ENCODE data around the gene DCLRE1C. TPM values are rescaled to one million over a fixed set of nuclear protein-coding genes. Genes with fewer than 3 reads are reported as not detected.

DCLRE1C gene
- total and polyA plus RNA-seq, 9 of the 15 experiments (the other 6 are each of a cell fraction or from before 2014, with no cell fraction given) = 8.8 to 22.2 (median 13.9) TPM

DNA sequence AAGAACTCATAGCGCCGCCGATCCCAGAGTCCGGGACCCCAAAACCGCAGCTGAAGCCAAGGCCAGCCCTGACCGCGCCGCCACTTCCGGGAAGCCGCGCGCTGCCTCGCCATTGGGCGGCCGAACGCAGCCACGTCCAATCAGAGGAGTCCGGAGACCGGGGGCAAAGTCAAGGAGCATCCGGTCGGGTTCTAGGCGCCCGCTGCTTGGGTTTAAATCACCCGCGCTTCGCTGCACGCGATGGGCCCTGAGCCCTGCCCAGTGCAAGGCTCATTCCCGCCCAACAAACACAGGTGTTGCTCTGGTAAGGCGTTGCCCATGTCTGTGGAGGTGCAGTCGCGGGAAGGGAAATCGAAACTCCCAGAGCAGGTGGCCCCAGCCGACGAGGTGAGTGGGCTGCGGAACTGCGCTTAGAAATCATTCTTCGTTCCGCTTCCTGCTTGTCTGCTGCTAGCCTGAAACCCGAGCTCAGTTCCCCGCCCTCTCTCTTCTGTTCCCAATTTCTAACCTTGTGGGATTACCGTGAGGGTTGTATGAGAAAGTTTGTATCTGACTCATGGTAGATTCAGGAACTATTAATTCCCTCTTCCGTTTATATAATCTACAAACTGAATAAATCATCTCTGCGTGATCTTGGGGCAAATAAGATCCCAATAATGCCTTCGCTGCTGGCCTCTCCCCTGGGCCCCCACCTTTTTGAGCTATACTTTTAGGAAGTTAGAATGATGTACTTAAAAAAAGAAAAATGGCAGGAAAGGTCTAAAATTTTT, at the start of gene DCLRE1C (continued):
- TF ChIP-seq TOE1 (IDR thresholded peaks at IDR 0.05; ENCODE audit: borderline replicate concordance) (peak; percentile 74; the same call in 1 of the 2 replicates), TOE1 (CRISPR knock-in tag; IDR thresholded peaks at IDR 0.05; ENCODE audit: borderline replicate concordance, low read depth) (0 out of 2 replicates have a peak, but pooled peaks have one; percentile 55), PRPF4 (IDR thresholded peaks at IDR 0.05; ENCODE audit: insufficient read depth, low read depth, low read length, poor library complexity, severe bottlenecking) (no peak), MTA1 (IDR thresholded peaks at IDR 0.05; ENCODE audit: borderline replicate concordance) (no peak), RNF2 (IDR thresholded peaks at IDR 0.05) (peak; percentile 87), HNRNPK (IDR thresholded peaks at IDR 0.05; ENCODE audit: low read depth, low read length, poor library complexity, severe bottlenecking) (no peak), ZNF717 (CRISPR knock-in tag; IDR thresholded peaks at IDR 0.05) (no peak), ZKSCAN1 (IDR thresholded peaks at IDR 0.05; ENCODE audit: low read depth, low read length) (no peak), ZSCAN29 (IDR thresholded peaks at IDR 0.05) (no peak), RCOR1 (IDR thresholded peaks at IDR 0.05; ENCODE audit: borderline replicate concordance in 1 of 2, low read depth in 2 of 2, low read length in 2 of 2) (peak in 1 of 2 experiments; percentile 42; a peak in 2 of 4 replicates), ZNF146 (CRISPR knock-in tag; IDR thresholded peaks at IDR 0.05; ENCODE audit: unreplicated experiment) (no peak), STAG1 (CRISPR knock-in tag; IDR thresholded peaks at IDR 0.05; ENCODE audit: borderline replicate concordance) (no peak)
- TF ChIP-seq, protein P1, sequence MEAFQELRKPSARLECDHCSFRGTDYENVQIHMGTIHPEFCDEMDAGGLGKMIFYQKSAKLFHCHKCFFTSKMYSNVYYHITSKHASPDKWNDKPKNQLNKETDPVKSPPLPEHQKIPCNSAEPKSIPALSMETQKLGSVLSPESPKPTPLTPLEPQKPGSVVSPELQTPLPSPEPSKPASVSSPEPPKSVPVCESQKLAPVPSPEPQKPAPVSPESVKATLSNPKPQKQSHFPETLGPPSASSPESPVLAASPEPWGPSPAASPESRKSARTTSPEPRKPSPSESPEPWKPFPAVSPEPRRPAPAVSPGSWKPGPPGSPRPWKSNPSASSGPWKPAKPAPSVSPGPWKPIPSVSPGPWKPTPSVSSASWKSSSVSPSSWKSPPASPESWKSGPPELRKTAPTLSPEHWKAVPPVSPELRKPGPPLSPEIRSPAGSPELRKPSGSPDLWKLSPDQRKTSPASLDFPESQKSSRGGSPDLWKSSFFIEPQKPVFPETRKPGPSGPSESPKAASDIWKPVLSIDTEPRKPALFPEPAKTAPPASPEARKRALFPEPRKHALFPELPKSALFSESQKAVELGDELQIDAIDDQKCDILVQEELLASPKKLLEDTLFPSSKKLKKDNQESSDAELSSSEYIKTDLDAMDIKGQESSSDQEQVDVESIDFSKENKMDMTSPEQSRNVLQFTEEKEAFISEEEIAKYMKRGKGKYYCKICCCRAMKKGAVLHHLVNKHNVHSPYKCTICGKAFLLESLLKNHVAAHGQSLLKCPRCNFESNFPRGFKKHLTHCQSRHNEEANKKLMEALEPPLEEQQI (IDR thresholded peaks at IDR 0.05) = no peak
- TF ChIP-seq, protein P2, sequence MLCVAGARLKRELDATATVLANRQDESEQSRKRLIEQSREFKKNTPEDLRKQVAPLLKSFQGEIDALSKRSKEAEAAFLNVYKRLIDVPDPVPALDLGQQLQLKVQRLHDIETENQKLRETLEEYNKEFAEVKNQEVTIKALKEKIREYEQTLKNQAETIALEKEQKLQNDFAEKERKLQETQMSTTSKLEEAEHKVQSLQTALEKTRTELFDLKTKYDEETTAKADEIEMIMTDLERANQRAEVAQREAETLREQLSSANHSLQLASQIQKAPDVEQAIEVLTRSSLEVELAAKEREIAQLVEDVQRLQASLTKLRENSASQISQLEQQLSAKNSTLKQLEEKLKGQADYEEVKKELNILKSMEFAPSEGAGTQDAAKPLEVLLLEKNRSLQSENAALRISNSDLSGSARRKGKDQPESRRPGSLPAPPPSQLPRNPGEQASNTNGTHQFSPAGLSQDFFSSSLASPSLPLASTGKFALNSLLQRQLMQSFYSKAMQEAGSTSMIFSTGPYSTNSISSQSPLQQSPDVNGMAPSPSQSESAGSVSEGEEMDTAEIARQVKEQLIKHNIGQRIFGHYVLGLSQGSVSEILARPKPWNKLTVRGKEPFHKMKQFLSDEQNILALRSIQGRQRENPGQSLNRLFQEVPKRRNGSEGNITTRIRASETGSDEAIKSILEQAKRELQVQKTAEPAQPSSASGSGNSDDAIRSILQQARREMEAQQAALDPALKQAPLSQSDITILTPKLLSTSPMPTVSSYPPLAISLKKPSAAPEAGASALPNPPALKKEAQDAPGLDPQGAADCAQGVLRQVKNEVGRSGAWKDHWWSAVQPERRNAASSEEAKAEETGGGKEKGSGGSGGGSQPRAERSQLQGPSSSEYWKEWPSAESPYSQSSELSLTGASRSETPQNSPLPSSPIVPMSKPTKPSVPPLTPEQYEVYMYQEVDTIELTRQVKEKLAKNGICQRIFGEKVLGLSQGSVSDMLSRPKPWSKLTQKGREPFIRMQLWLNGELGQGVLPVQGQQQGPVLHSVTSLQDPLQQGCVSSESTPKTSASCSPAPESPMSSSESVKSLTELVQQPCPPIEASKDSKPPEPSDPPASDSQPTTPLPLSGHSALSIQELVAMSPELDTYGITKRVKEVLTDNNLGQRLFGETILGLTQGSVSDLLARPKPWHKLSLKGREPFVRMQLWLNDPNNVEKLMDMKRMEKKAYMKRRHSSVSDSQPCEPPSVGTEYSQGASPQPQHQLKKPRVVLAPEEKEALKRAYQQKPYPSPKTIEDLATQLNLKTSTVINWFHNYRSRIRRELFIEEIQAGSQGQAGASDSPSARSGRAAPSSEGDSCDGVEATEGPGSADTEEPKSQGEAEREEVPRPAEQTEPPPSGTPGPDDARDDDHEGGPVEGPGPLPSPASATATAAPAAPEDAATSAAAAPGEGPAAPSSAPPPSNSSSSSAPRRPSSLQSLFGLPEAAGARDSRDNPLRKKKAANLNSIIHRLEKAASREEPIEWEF (CRISPR knock-in tag; IDR thresholded peaks at IDR 0.05) = no peak
- TF ChIP-seq, protein P3, sequence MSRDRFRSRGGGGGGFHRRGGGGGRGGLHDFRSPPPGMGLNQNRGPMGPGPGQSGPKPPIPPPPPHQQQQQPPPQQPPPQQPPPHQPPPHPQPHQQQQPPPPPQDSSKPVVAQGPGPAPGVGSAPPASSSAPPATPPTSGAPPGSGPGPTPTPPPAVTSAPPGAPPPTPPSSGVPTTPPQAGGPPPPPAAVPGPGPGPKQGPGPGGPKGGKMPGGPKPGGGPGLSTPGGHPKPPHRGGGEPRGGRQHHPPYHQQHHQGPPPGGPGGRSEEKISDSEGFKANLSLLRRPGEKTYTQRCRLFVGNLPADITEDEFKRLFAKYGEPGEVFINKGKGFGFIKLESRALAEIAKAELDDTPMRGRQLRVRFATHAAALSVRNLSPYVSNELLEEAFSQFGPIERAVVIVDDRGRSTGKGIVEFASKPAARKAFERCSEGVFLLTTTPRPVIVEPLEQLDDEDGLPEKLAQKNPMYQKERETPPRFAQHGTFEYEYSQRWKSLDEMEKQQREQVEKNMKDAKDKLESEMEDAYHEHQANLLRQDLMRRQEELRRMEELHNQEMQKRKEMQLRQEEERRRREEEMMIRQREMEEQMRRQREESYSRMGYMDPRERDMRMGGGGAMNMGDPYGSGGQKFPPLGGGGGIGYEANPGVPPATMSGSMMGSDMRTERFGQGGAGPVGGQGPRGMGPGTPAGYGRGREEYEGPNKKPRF (IDR thresholded peaks at IDR 0.05; ENCODE audit: low read depth, low read length) = no peak
- TF ChIP-seq, protein P4, sequence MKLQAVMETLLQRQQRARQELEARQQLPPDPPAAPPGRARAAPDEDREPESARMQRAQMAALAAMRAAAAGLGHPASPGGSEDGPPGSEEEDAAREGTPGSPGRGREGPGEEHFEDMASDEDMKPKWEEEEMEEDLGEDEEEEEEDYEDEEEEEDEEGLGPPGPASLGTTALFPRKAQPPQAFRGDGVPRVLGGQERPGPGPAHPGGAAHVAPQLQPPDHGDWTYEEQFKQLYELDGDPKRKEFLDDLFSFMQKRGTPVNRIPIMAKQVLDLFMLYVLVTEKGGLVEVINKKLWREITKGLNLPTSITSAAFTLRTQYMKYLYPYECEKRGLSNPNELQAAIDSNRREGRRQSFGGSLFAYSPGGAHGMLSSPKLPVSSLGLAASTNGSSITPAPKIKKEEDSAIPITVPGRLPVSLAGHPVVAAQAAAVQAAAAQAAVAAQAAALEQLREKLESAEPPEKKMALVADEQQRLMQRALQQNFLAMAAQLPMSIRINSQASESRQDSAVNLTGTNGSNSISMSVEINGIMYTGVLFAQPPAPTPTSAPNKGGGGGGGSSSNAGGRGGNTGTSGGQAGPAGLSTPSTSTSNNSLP (IDR thresholded peaks at IDR 0.05; ENCODE audit: borderline replicate concordance, low read depth, low read length) = no peak
